HEK293 (cell line): ENCODE data around the gene C1QTNF1.

Experiments
- CTCF ChIA-PET: fragments of 350-600 bp; formaldehyde crosslinking; extraction: SDS; loops from one replicate; lab custom pipeline; 2021; ENCODE audit warnings: antibody characterized with exemption; lab: Yijun Ruan, JAX
- POLR2A ChIA-PET: fragments of 300-600 bp; formaldehyde crosslinking; extraction: SDS; loops from one replicate; lab custom pipeline; 2020; ENCODE audit warnings: antibody characterized with exemption, inconsistent platforms; lab: Yijun Ruan, JAX
- H3K27ac ChIP-seq: fragments of 200-500 bp; sonication (Bioruptor generic); 2 replicates; pipeline ENCODE4 v1.5.1; 2014; ENCODE audit warnings: low read depth, low read length, control low read depth, inconsistent platforms; ENCODE audit errors: extremely low read depth
- H3K36me3 ChIP-seq, 2 experiments: fragments of 200-500 bp in 1 of 2; sonication (Bioruptor generic) in 1 of 2; 1 replicate in 1 of 2; 2 replicates in 1 of 2; pipeline ENCODE4 v1.5.1; 2014 to 2017; ENCODE audit warnings: inconsistent platforms in 2 of 2, low read length in 2 of 2; ENCODE audit not compliant: control insufficient read depth in 2 of 2, insufficient read depth in 1 of 2
- H3K4me1 ChIP-seq: fragments of 200-500 bp; sonication (Bioruptor generic); 2 replicates; pipeline ENCODE4 v1.5.1; 2014; ENCODE audit warnings: mild to moderate bottlenecking, low read length, inconsistent platforms; ENCODE audit not compliant: control insufficient read depth, insufficient read depth
- H3K4me3 ChIP-seq: 2 replicates; pipeline ENCODE4 v1.5.1; 2011; ENCODE audit warnings: low read depth, mild to moderate bottlenecking, control low read depth, low read length, moderate library complexity
- H3K9me3 ChIP-seq: fragments of 200-500 bp; sonication (Bioruptor generic); 2 replicates; pipeline ENCODE4 v1.5.1; 2014; ENCODE audit warnings: low read depth, low read length, inconsistent platforms; ENCODE audit not compliant: control insufficient read depth, insufficient read depth
- FEZF1 ChIP-seq: fragments of 450-650 bp; formaldehyde crosslinking; IDR thresholded peaks from 2 replicates; pipeline ENCODE4 v1.5.1; 2016; ENCODE audit warnings: missing biosample characterization, missing genetic modification characterization
- GLI2 ChIP-seq: fragments of 450-650 bp; formaldehyde crosslinking; IDR thresholded peaks from 2 replicates; pipeline ENCODE4; 2017; ENCODE audit warnings: missing biosample characterization, missing genetic modification characterization, low read depth, borderline replicate concordance
- GLIS1 ChIP-seq: fragments of 450-650 bp; formaldehyde crosslinking; IDR thresholded peaks from 2 replicates; pipeline ENCODE4 v1.5.1; 2016; ENCODE audit warnings: missing biosample characterization, missing genetic modification characterization
- GLIS2 ChIP-seq: fragments of 450-650 bp; formaldehyde crosslinking; IDR thresholded peaks from 2 replicates; pipeline ENCODE4 v1.5.1; 2016; ENCODE audit warnings: missing biosample characterization, missing genetic modification characterization
- HIC1 ChIP-seq: fragments of 450-650 bp; formaldehyde crosslinking; IDR thresholded peaks from 2 replicates; pipeline ENCODE4 v1.5.1; 2016; ENCODE audit warnings: missing biosample characterization, missing genetic modification characterization
- PRDM6 ChIP-seq: fragments of 450-650 bp; formaldehyde crosslinking; IDR thresholded peaks from 2 replicates; pipeline ENCODE4 v1.5.1; 2017; ENCODE audit warnings: missing biosample characterization, missing genetic modification characterization
- WT1 ChIP-seq: fragments of 450-650 bp; formaldehyde crosslinking; IDR thresholded peaks from 2 replicates; pipeline ENCODE4 v1.5.1; 2016; ENCODE audit warnings: missing biosample characterization, missing genetic modification characterization
- ZBTB7A ChIP-seq: fragments of 450-650 bp; formaldehyde crosslinking; IDR thresholded peaks from 2 replicates; pipeline ENCODE4 v1.5.1; 2016; ENCODE audit warnings: low read depth, missing biosample characterization, missing genetic modification characterization
- ZIC2 ChIP-seq: fragments of 450-650 bp; formaldehyde crosslinking; IDR thresholded peaks from 2 replicates; pipeline ENCODE4 v1.5.1; 2016; ENCODE audit warnings: missing biosample characterization, missing genetic modification characterization
- ZNF121 ChIP-seq: fragments of 450-650 bp; formaldehyde crosslinking; IDR thresholded peaks from 2 replicates; pipeline ENCODE4 v1.5.1; 2016; ENCODE audit warnings: missing biosample characterization, missing genetic modification characterization
- ZNF169 ChIP-seq: fragments of 450-650 bp; formaldehyde crosslinking; IDR thresholded peaks from 2 replicates; pipeline ENCODE4 v1.5.1; 2016; ENCODE audit warnings: missing biosample characterization, missing genetic modification characterization
- ZNF248 ChIP-seq: fragments of 450-650 bp; formaldehyde crosslinking; IDR thresholded peaks from 2 replicates; pipeline ENCODE4 v1.5.1; 2017; ENCODE audit warnings: missing biosample characterization, missing genetic modification characterization
- ZNF311 ChIP-seq: fragments of 450-650 bp; formaldehyde crosslinking; IDR thresholded peaks from 2 replicates; pipeline ENCODE4 v1.5.1; 2017; ENCODE audit warnings: missing biosample characterization, missing genetic modification characterization, borderline replicate concordance
- ZNF423 ChIP-seq: fragments of 450-650 bp; formaldehyde crosslinking; IDR thresholded peaks from 2 replicates; pipeline ENCODE4 v1.5.1; 2016; ENCODE audit warnings: missing biosample characterization, missing genetic modification characterization
- ZNF513 ChIP-seq: fragments of 450-650 bp; IDR thresholded peaks from 2 replicates; pipeline ENCODE4 v1.5.1; 2018; ENCODE audit warnings: missing biosample characterization, missing genetic modification characterization
- ZNF514 ChIP-seq: fragments of 450-650 bp; formaldehyde crosslinking; IDR thresholded peaks from 2 replicates; pipeline ENCODE4 v1.5.1; 2016; ENCODE audit warnings: missing biosample characterization, missing genetic modification characterization
- ZNF621 ChIP-seq: fragments of 450-650 bp; formaldehyde crosslinking; IDR thresholded peaks from 2 replicates; pipeline ENCODE4 v1.5.1; 2017; ENCODE audit warnings: missing biosample characterization, missing genetic modification characterization
- ZNF791 ChIP-seq: fragments of 450-650 bp; formaldehyde crosslinking; IDR thresholded peaks from 2 replicates; pipeline ENCODE4 v1.5.1; 2016; ENCODE audit warnings: missing biosample characterization, missing genetic modification characterization
- ZNF830 ChIP-seq: fragments of 450-650 bp; IDR thresholded peaks from 2 replicates; pipeline ENCODE4 v1.5.0; 2018; ENCODE audit warnings: missing biosample characterization, missing genetic modification characterization, low read depth, mild to moderate bottlenecking, moderate library complexity

Gene C1QTNF1

DNA sequence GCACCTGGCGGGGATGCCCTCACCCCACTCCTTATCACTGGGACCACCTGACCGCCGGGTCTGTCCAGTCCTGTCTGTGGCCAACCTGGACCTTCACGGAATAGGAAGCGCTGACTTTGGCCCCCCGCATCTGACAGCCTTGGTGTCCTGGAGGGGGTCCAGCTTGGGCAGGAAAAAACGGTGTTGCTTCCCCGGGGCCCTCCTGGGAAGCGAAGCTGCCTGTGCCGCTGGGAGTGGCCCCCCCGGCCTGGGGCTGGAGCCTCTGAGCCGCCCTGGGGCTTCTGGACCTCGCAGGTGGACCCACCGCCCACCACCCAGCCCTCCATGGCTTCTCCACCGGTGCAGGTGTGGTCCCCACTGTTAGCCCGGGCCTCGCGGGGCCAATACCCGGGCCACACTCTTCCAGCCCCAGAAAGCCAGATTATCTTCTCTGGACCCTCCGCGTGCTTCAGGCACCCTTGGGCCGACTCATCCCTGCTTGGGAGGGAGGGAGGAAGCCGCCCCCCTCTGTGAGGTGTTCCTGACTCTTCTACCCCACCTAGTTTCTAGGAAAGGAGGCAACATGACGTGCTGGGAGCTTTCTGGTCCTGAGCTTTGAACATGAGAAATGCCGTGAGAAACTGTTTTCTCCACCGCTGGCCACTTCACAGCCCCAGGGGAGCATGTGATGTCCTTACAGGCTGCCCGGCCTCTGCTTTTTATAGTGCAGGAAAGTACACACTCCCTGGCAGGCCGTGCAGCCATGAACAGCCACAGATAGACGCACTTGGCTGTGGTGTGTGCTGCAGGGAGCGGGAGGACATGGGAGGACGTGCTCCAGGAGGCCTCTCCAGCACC is 1.1 kb downstream of the C1QTNF1 start:
- CTCF ChIA-PET = interaction anchor here (0.6 to 5.5 kb wide), 7 partner anchors 9 to 629 kb away, joined by 3 to 67 read pairs (median 7); no protein-coding TSS in a partner anchor
- Histone ChIP-seq H3K4me3 (peak overlapping the region; percentile 58), H3K9me3 (no peaks in the 10 kb centered on the region), H3K4me1 (peaks cover 34% of the 10 kb centered on the region), H3K27ac (peak overlapping the region; percentile 60; the same call in 1 of the 2 replicates), H3K36me3 (no peaks in the 10 kb centered on the region)
- POLR2A ChIA-PET = interaction anchor here (0.7 to 1.6 kb wide), 3 partner anchors 20 to 50 kb away, joined by 3 to 5 read pairs (median 4); partner anchors contain the start of genes ENGASE and LGALS3BP
- TF ChIP-seq FEZF1 (tag by site-specific recombination) (peak; percentile 42), ZBTB7A (tag by site-specific recombination) (no peak), ZNF248 (no peak), ZNF121 (tag by site-specific recombination) (no peak), ZNF169 (tag by site-specific recombination) (no peak), ZNF514 (tag by site-specific recombination) (no peak), WT1 (0 out of 2 replicates have a peak, but pooled peaks have one; percentile 18), PRDM6 (tag by site-specific recombination) (no peak), ZIC2 (tag by site-specific recombination) (peak; percentile 32; the same call in 1 of the 2 replicates), GLIS2 (tag by site-specific recombination) (peak; percentile 43), GLI2 (tag by site-specific recombination) (no peak), ZNF423 (tag by site-specific recombination) (peak; percentile 9; the same call in 1 of the 2 replicates), ZNF830 (tag by site-specific recombination) (no peak), ZNF311 (tag by site-specific recombination) (no peak), ZNF791 (tag by site-specific recombination) (no peak), HIC1 (tag by site-specific recombination) (no peak), GLIS1 (tag by site-specific recombination) (peak; percentile 88), ZNF621 (tag by site-specific recombination) (no peak), ZNF513 (tag by site-specific recombination) (no peak)
